Cardiac muscle cell (in vitro differentiated cells and primary cell): ENCODE results near the gene SORBS2. TPM values are rescaled to one million over a fixed set of nuclear protein-coding genes. Genes with fewer than 3 reads are reported as not detected.
"Not testable (repeated sequence)": the region's sequence is repeated elsewhere in the genome, so short reads cannot be mapped to it uniquely, and the experiment has no call there.

Source experiments
- DNase-seq, 2 donors: peaks; one replicate each; pipeline versions ENCODE4 v3.0.0 to v3.0.0-alpha.2; 2010 to 2017; ENCODE audit warnings: low read depth in 1 of 2, low spot score in 1 of 2
- H3K27ac ChIP-seq: fragments of 200-600 bp; sonication (generic); 2 replicates; pipeline ENCODE4 v1.5.1; 2016
- H3K27me3 ChIP-seq: fragments of 200-600 bp; sonication (generic); 2 replicates; pipeline ENCODE4 v1.6.0; 2016; ENCODE audit warnings: control low read depth
- H3K36me3 ChIP-seq: fragments of 200-600 bp; sonication (generic); 2 replicates; pipeline ENCODE4 v1.5.1; 2016; ENCODE audit warnings: control low read depth
- H3K4me1 ChIP-seq: fragments of 200-600 bp; sonication (generic); 2 replicates; pipeline ENCODE4 v1.8.1; 2017; ENCODE audit warnings: low read depth, mild to moderate bottlenecking, mixed run types
- H3K4me3 ChIP-seq: fragments of 200-600 bp; sonication (generic); 2 replicates; pipeline ENCODE4 v1.5.1; 2016; ENCODE audit warnings: mild to moderate bottlenecking
- H3K9me3 ChIP-seq: fragments of 200-600 bp; sonication (generic); 2 replicates; pipeline ENCODE4 v1.5.1; 2017; ENCODE audit warnings: low read depth, mild to moderate bottlenecking, control low read depth
- CTCF ChIP-seq: IDR thresholded peaks from 2 replicates; pipeline ENCODE4 v1.5.1; 2012; ENCODE audit warnings: low read depth, mild to moderate bottlenecking, low read length
- polyA plus RNA-seq: library from polyadenylated mRNA; unstranded; fragments of >200 nt; fragmentation: Nextera tagmentation; extraction: Ambion mirVana; gene quantifications from 2 replicates; pipeline ENCODE4 v1.2.1, GENCODE V29; 2016
- total RNA-seq: library from RNA; depleted of rRNA; stranded (reverse); fragments of >200 nt; gene quantifications from 2 replicates; pipeline ENCODE4 v1.2.3, GENCODE V29; 2016

SORBS2 gene
- total and polyA plus RNA-seq, 2 experiments from 2014 or later, result 453 to 470 TPM

- Histone ChIP-seq H3K9me3 (no peaks in the 10 kb centered on the region), H3K36me3 (no peaks in the 10 kb centered on the region), H3K27me3 (no peaks in the 10 kb centered on the region), H3K4me3 (no peak overlapping the region), H3K27ac (no peak overlapping the region), H3K4me1 (no peaks in the 10 kb centered on the region)
- peak in 1 of 2 donors; percentile 89 for DNase-seq
- no peak for TF ChIP-seq CTCF
Observed at GRCh38 chr4:185559915-185560281, 252.1 kb downstream of the SORBS2 start.

DNA sequence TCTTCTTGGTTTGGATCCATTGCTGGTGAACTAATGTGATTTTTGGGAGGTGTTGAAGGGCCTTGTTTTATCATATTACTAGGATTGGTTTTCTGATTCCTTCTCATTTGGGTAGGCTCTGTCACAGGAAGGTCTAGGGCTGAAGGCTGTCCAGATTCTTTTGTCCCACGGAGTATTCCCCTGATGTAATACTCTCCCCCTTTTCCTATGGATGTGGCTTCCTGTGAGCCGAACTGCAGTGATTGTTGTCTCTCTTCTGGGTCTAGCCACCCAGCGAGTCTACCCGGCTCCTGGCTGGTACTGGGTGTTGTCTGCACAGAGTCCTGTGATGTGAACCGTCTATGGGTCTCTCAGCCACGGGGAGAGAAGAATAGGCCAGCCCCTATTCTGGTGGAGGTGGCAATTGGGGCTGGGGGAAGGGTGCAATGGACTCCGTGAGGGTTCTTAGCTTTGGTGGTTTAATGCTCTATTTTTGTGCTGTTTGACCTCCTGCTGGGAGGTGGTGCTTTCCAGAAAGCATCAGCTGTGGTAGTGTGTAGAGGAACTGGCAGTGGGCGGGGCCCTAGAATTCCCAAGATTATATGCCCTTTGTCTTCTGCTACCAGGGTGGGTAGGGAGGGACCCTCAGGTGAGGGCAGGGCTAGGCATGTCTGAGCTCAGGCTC is 252.6 kb downstream of the SORBS2 start:
- not testable (repeated sequence) for H3K27ac ChIP-seq, H3K9me3 ChIP-seq, H3K4me3 ChIP-seq, H3K27me3 ChIP-seq, H3K4me1 ChIP-seq, H3K36me3 ChIP-seq
- DNase-seq, result peak in 1 of 2 donors; percentile 57

DNA sequence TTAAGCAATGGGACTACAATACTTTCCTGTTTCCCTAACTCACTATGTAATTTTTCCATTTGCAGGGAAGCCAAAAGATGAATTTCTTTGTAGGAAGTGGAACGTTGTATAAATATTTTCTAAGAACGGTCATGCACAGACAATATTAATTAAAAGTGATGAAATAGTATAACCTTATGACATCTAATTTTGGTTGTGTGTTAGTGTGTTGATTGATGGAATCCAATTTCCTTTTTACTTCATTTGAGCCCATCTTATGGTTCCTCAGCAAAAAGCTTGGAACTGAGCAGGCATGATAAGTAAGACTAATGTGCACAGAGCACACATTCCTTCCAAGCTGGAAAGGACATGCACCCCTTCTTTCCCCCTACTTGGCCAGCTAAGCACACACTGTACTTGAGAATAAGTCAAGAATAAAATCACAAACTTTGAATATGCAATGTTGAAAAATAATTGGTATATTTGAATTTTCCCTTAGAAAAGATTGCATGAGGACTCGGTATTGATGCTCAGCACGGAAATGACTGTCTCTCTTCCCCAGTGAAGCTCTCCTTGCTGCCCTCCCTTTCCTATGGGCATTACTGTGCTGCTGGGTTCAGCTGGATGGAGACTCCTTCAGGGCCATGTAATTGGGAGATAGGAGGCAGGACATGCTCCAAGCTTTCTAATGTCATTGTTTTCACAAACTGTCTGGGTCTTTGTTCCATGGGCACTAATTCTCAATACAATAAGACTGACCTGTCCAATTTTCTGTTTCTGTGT is 257.4 kb downstream of the SORBS2 start:
- no peak for DNase-seq
- TF ChIP-seq CTCF, result no peak

DNA sequence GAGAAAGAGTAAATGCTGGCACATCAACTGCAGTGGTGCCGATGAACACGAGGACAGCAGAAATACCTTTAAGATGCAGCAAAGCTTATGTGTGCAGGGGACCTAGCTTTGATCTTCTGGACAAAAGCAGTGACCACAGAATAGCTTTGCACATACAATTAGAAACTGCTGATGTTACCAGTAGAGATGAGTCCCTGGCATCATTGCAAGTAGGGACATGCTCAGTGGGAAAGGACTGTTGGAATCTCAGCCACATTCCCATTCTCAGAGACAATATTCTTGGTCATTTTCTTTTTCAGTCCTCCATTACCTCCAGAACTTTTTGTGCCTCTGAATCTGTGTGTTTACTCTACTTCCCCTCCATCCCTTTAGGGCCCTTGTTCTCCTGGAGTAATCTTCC is 259.7 kb downstream of the SORBS2 start:
- no peaks in the 10 kb centered on the region for H3K9me3 ChIP-seq
- H3K4me1 ChIP-seq, result no peaks in the 10 kb centered on the region
- no peaks in the 10 kb centered on the region for H3K36me3 ChIP-seq
- no peaks in the 10 kb centered on the region for H3K27me3 ChIP-seq
- no peak for DNase-seq
- no peak overlapping the region for H3K27ac ChIP-seq
- no peak for TF ChIP-seq CTCF
- no peak overlapping the region for H3K4me3 ChIP-seq

More for the DNA sequence above, 257.4 kb downstream of the SORBS2 start:
- Histone ChIP-seq H3K27ac (no peak overlapping the region), H3K9me3 (no peaks in the 10 kb centered on the region), H3K36me3 (no peaks in the 10 kb centered on the region), H3K4me1 (no peaks in the 10 kb centered on the region), H3K27me3 (no peaks in the 10 kb centered on the region), H3K4me3 (no peak overlapping the region)

GRCh38 chr4:185550933-185551332 is 261.1 kb downstream of the SORBS2 start:
- no peak overlapping the region for H3K4me3 ChIP-seq
- no peak for TF ChIP-seq CTCF

GRCh38 chr4:185549095-185549639 is 262.8 kb downstream of the SORBS2 start:
- H3K27me3 ChIP-seq, result no peaks in the 10 kb centered on the region
- TF ChIP-seq CTCF, result no peak
- H3K36me3 ChIP-seq, result no peaks in the 10 kb centered on the region
- no peak overlapping the region for H3K27ac ChIP-seq
- no peaks in the 10 kb centered on the region for H3K4me1 ChIP-seq
- no peaks in the 10 kb centered on the region for H3K9me3 ChIP-seq
- DNase-seq, result no peak
- H3K4me3 ChIP-seq, result no peak overlapping the region

More at GRCh38 chr4:185550933-185551332, 261.1 kb downstream of the SORBS2 start:
- no peak overlapping the region for H3K27ac ChIP-seq
- H3K9me3 ChIP-seq, result no peaks in the 10 kb centered on the region
- no peak for DNase-seq
- no peaks in the 10 kb centered on the region for H3K36me3 ChIP-seq
- H3K4me1 ChIP-seq, result no peaks in the 10 kb centered on the region
- no peaks in the 10 kb centered on the region for H3K27me3 ChIP-seq
